A673 (cell line): ENCODE results near the gene PLK2.

Source experiments
- EZH2 ChIP-seq: fragments of 200-600 bp; sonication (generic); IDR thresholded peaks from 2 replicates; pipeline ENCODE4 v1.6.1; 2017; ENCODE audit warnings: borderline replicate concordance, low read depth, mild to moderate bottlenecking, mixed read lengths, antibody characterized with exemption, low read length; ENCODE audit not compliant: poor library complexity, severe bottlenecking
- TF ChIP-seq, protein P1 (sequence below): fragments of 300-800, 200-600 bp; sonication (generic); conservative IDR thresholded peaks from 2 replicates; pipeline ENCODE4 v1.5.1; 2017; ENCODE audit warnings: low read depth, mild to moderate bottlenecking, antibody characterized with exemption, low read length, moderate library complexity, mixed read lengths

DNA sequence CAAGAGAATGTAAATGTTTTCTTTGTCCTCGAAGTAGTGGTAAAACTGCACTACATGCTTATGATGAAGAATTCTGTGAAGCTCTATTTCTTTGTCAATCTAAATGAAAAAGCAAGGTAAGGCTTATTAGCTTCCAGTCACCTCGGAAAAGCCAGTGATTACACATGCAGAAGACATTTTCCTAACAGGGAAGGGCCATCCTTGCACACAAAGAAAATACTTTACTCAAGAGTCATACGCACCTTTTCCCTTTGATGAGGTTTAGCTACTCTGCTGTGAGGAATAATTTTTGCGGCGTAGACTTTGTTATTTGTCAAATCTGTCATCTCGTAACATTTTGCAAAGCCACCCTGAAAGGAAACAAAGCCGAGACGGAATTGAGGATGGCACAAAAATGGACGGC, 1.1 kb downstream of the PLK2 start:
- TF ChIP-seq, protein P1, sequence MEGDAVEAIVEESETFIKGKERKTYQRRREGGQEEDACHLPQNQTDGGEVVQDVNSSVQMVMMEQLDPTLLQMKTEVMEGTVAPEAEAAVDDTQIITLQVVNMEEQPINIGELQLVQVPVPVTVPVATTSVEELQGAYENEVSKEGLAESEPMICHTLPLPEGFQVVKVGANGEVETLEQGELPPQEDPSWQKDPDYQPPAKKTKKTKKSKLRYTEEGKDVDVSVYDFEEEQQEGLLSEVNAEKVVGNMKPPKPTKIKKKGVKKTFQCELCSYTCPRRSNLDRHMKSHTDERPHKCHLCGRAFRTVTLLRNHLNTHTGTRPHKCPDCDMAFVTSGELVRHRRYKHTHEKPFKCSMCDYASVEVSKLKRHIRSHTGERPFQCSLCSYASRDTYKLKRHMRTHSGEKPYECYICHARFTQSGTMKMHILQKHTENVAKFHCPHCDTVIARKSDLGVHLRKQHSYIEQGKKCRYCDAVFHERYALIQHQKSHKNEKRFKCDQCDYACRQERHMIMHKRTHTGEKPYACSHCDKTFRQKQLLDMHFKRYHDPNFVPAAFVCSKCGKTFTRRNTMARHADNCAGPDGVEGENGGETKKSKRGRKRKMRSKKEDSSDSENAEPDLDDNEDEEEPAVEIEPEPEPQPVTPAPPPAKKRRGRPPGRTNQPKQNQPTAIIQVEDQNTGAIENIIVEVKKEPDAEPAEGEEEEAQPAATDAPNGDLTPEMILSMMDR: no peak
- no peak for TF ChIP-seq EZH2
